Embryonic facial prominence (tissue), 1 donor: ENCODE data around the gene PICALM.

Experiments used
- DNase-seq: peaks from one replicate; pipeline ENCODE4 v3.0.0-alpha.2; 2016; ENCODE audit errors: extremely low spot score

Gene PICALM

GRCh38 chr11:86079421-86079820, 10.5 kb upstream of the PICALM start:
- DNase-seq: no peak

- no peak for DNase-seq
These were observed 5.1 kb upstream of the PICALM start for GRCh38 chr11:86073948-86074347.

- no peak for DNase-seq
These were observed 3.3 kb upstream of the PICALM start for GRCh38 chr11:86072211-86072610.

GRCh38 chr11:86070142-86071056, 1.5 kb upstream of the PICALM start:
- no peak for DNase-seq

GRCh38 chr11:86069408-86070101, 671 bp upstream of the PICALM start:
- DNase-seq: peak; percentile 75

- DNase-seq: peak; percentile 31
These were observed 579 bp downstream of the PICALM start for GRCh38 chr11:86068138-86068871.

GRCh38 chr11:86067851-86068137, 1.1 kb downstream of the PICALM start:
- no peak for DNase-seq

GRCh38 chr11:86067009-86067850, 1.7 kb downstream of the PICALM start:
- peak; percentile 20 for DNase-seq

- no peak for DNase-seq
These were observed 2.3 kb downstream of the PICALM start for GRCh38 chr11:86066657-86067008.

- no peak for DNase-seq
These were observed 2.9 kb downstream of the PICALM start for GRCh38 chr11:86066033-86066432.

GRCh38 chr11:86064220-86064803, 4.6 kb downstream of the PICALM start:
- no peak for DNase-seq

- DNase-seq: no peak
These were observed 5.3 kb downstream of the PICALM start for GRCh38 chr11:86063536-86063935.

- DNase-seq: no peak
These were observed 6.2 kb downstream of the PICALM start for GRCh38 chr11:86062719-86063118.

- no peak for DNase-seq
These were observed 7.2 kb downstream of the PICALM start for GRCh38 chr11:86061483-86062205.

- DNase-seq: no peak
These were observed 8.3 kb downstream of the PICALM start for GRCh38 chr11:86060544-86060943.

- DNase-seq: no peak
These were observed 10.5 kb downstream of the PICALM start for GRCh38 chr11:86058360-86058759.

- no peak for DNase-seq
These were observed 12.5 kb downstream of the PICALM start for GRCh38 chr11:86056351-86056854.

- DNase-seq: no peak
These were observed 15.9 kb downstream of the PICALM start for GRCh38 chr11:86052693-86053641.

- DNase-seq: no peak
These were observed 18.6 kb downstream of the PICALM start for GRCh38 chr11:86050196-86050709.
